Measurements from ENCODE around the gene AGPAT3. TPM values are rescaled to one million over a fixed set of nuclear protein-coding genes. Genes with fewer than 3 reads are reported as not detected.
"Not testable (repeated sequence)": the region's sequence is repeated elsewhere in the genome, so short reads cannot be mapped to it uniquely, and the experiment has no call there.

The AGPAT3 gene
- total RNA-seq, 1 donor from 2014 or later: 79.2 TPM

DNA sequence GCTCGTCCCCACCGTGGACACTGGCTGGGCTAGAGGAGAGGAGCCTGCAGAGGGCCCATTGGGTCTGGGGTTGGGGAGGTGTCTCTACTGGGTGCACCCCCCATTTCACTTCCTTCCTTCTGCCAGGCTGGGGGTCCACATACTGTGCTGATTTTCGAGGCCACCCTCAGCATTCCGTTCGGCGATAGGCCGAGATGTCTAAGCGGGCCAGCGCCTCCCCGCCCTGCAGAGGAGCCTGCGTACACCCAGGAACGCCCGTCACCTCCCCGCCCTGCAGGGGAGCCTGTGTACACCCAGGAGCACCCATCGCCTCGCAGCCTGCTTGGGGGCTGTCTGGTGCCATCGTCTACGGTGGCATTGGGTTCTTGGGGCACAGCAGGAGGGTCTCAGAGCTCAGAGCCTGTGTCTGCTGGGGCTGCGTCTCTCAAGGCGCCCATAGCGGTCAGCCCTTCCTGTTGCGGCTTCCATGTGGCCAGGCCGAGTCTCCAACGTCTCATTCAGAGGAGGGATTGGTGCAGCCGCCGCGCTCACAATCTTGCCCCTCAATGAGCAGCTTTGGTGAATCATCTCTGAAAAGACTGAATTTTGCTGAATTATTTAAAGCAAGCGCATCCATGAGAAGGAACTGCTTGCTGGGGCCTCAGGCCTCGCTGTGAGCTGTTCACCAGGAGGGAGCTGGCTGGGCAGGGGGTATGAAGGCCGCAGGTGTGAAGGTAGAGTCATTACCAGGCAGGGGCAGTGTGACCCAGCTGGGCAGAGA lies 30.7 kb upstream of the AGPAT3 start:
- DNase-seq (ENCODE audit: low spot score): no peak

DNA sequence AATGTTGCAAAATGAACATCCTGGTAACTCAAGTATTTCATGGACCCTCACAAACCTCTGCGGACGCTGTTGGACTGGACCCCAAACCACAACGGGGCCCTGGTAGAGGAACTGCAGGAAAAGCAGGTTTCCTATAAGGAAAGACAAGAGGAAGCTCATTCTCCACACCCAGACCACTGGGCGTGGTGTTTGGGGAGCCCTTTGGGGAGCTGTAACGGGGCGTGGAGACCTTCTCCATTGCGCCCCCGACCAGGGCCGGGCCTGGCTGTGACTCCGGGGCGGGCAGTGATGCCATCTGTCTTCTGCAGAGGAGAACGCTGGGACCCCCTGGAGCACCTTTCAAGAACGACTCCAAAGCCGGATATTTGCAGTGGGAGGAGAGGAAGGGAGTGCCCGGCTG lies 30.0 kb upstream of the AGPAT3 start:
- DNase-seq (ENCODE audit: low spot score): no peak

GRCh38 chr21:43835861-43836260 lies 29.2 kb upstream of the AGPAT3 start:
- DNase-seq (ENCODE audit: low spot score): no peak

DNA sequence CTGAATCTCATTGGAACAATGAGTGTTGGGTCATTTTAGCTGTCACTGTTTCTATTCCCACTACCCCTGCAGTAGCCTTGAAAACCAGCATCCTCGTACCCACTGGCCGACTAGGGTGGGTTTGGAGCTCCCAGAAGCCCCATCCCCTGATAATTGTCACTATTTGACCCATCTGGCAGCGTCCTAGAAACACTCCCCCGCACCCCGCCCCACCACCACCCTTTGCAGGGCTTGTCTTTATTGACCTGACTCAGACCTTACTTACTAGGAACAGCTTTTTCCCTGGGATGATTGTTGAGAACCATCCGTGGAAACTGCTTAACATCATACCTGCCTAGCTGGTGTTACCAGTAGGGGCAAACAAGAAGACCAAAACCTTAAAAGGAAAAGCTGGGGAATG lies 28.4 kb upstream of the AGPAT3 start:
- DNase-seq (ENCODE audit: low spot score): no peak

GRCh38 chr21:43840259-43840658 lies 24.8 kb upstream of the AGPAT3 start:
- no peak for DNase-seq (ENCODE audit: low spot score)

GRCh38 chr21:43842742-43843141 lies 22.3 kb upstream of the AGPAT3 start:
- no peak for DNase-seq (ENCODE audit: low spot score)

GRCh38 chr21:43844906-43845305 lies 20.1 kb upstream of the AGPAT3 start:
- DNase-seq (ENCODE audit: low spot score): not testable (repeated sequence)

DNA sequence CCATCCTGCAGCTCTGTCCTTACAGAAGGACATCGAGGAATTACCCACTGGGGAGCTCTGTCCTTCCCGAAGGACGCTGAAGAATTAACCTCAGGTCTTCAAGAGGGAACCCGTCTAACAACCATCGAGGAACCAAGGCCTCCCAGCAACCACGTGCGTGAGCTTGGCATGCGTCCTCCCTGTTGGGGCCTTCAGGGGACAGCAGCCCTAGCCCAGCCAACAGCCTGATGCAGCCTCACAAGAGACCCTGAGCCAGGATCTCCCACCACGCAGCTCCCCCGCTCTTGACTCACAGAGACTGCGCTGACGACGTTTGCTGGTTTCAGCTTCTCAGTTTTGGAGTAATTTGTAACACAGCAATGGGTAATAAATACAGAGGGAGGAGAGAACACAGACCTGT lies 19.6 kb upstream of the AGPAT3 start:
- DNase-seq (ENCODE audit: low spot score): no peak

DNA sequence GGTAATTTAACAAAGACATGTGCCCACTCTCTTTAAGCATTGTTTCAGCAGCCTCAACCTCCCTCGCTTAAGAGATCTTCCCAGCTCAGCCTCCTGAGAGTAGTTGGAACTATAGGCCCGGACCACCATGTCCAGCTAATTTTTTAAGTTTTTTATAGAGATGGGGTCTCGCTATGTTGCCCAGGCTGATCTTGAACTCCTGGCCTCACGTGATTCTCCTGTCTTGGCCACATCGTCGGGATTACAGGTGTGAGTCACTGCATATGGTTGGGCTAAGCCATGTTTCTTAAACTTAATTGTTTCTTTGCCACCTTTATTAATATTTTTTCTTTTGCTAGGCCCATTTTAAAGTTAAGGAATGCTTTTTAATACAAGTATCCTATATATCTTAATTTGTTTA lies 18.6 kb upstream of the AGPAT3 start:
- DNase-seq (ENCODE audit: low spot score): no peak

DNA sequence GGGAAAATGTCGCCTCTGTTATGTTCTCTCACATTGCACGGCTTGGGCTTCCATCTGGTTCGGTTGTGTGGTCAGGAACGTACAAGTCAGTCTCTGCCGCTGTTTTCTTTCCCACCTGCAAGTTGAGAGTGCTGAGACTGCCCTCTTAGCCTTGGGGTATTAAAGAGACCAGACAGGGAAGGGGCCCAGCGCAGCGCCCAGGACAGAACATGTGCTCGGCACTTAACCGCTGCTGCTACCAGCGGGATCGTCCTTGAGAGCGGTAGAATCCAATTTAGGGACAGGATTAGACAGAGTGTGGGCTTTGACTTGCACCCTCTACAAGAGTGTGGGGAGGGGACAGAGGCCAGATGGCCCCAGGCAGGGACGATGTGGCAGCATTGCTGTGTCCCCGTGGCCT lies 17.7 kb upstream of the AGPAT3 start:
- no peak for DNase-seq (ENCODE audit: low spot score)

GRCh38 chr21:43848771-43849170 lies 16.3 kb upstream of the AGPAT3 start:
- no peak for DNase-seq (ENCODE audit: low spot score)

- no peak for DNase-seq (ENCODE audit: low spot score)
Observed at GRCh38 chr21:43849532-43850299, 15.3 kb upstream of the AGPAT3 start.

DNA sequence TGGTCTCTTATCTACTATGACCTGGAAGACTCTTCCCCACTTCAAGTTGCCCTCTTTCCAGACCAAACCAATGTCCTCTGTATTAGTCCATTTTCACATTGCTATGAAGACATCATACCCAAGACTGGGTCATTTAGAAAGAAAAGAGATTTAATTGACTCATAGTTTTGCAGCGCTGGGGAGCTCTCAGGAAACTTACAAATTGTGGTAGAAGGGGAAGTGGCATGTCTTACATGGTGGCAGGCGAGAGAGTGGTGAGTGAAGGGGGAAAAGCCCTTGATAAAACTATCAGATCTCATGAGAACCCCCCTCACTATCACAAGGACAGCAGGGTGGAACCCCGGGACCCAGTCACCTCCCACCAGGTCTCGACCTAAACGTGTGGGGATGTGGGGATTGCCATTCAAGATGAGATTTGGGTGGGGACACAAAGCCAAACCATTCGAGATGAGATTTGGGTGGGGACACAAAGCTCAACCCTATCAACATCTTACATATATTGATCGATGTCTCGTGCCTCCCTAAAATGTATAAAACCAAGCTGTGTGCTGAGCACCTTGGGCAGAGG lies 14.2 kb upstream of the AGPAT3 start:
- DNase-seq (ENCODE audit: low spot score): no peak

DNA sequence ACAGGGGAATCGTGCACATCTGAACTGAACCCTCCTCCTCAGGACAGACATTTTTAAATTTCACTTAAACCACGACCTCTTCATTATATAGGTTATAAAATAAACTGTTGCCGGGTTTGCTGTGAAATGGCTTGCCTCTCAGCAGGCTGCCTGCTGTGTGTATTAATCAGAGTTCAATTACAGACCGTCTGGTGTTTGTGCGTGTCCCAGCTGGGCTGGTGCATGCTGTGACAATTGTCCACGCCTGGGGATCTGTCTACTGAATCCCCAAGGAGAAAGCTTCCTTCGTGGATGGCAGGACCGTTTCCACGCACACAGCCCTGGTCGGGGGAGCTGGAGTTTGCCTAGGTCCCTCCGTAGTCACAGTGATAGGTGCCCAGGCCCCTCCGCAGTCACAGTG lies 13.4 kb upstream of the AGPAT3 start:
- DNase-seq (ENCODE audit: low spot score): no peak

- no peak for DNase-seq (ENCODE audit: low spot score)
Observed at GRCh38 chr21:43853851-43854772, 10.9 kb upstream of the AGPAT3 start.

DNA sequence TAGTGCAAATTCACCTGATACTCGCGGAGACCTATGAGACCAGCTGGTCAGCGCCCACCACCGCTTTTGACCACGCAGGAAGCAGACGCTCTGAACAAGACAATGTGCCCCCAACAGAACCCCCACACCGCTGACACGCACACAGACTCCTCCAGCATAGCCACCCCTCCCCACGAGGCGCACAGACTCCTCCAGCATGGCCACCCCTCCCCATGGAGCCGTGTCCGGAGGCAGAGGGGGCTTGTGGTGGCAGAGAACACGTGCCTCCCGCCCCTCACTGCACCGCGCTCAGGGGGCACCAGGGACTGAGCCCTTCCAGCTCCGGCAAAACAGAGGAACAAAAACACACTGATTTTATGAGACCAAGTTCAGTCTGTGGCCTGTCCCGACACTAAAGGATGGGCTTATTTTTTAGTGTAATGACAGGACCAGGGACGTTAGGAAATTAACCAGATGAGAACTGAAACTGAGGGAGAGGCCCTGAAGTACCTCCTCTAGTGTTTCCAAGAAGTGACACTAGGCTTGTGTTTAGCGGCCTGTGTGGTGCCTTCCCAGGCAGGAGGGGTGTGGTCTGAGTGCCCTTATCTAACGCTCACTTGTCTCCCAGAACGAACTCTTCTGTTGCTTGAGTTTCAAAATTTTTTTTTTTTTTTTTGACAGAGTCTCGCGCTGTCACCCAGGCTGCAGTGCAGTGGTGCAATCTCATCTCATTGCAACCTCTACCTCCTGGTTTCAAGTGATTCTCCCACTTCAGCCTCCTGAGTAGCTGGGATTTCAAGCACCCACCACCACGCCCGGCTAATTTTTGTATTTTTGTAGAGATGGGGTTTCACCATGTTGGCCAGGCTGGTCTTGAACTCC lies 10.0 kb upstream of the AGPAT3 start:
- DNase-seq (ENCODE audit: low spot score): no peak

- DNase-seq (ENCODE audit: low spot score): no peak
Observed at GRCh38 chr21:43855955-43856354, 9.1 kb upstream of the AGPAT3 start.

GRCh38 chr21:43858806-43859648 lies 6.0 kb upstream of the AGPAT3 start:
- no peak for DNase-seq (ENCODE audit: low spot score)

DNA sequence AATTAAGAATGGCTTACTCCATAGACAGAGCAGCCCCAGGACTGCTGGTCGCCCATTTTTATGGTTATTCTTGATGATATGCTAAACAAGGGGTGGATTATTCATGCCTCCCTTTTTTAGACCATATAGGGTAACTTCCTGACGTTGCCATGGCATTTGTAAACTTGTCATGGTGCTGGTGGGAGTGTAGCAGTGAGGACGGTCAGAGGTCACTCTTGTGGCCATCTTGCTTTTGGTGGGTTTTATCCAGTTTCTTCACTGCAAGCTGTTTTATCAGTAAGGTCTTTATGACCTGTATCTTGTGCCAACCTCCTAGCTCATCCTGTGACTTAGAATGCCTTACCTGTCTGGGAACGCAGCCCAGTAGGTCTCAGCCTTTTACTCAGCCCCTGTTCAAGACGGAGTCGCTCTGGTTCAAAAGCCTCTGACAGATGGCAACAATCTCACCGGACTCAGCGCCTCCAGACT lies 5.2 kb upstream of the AGPAT3 start:
- DNase-seq (ENCODE audit: low spot score): no peak

All from mesenteric fat pad (tissue), 1 donor.